Epithelial cell of proximal tubule (primary cell): ENCODE measurements around the gene MESP2. TPM values are rescaled to one million over a fixed set of nuclear protein-coding genes. Genes with fewer than 3 reads are reported as not detected.

Experiments
- DNase-seq: peaks from one replicate; pipeline ENCODE4 v3.0.0-alpha.2; 2011; ENCODE audit warnings: low read depth
- H3K4me3 ChIP-seq: 2 replicates; pipeline ENCODE4 v1.5.1; 2011; ENCODE audit warnings: low read depth, mild to moderate bottlenecking, low read length
- total RNA-seq: library from RNA; depleted of rRNA; stranded (reverse); fragments of >200 nt; gene quantifications from 2 replicates; pipeline ENCODE4 v1.2.3, GENCODE V29; 2015
- TF ChIP-seq, protein P1 (sequence below): conservative IDR thresholded peaks from 2 replicates; pipeline ENCODE4 v1.5.1; 2012; ENCODE audit warnings: low read depth, mild to moderate bottlenecking, low read length

MESP2 gene
- 1.1 and 2.5 TPM in 2 replicates for total RNA-seq

DNA sequence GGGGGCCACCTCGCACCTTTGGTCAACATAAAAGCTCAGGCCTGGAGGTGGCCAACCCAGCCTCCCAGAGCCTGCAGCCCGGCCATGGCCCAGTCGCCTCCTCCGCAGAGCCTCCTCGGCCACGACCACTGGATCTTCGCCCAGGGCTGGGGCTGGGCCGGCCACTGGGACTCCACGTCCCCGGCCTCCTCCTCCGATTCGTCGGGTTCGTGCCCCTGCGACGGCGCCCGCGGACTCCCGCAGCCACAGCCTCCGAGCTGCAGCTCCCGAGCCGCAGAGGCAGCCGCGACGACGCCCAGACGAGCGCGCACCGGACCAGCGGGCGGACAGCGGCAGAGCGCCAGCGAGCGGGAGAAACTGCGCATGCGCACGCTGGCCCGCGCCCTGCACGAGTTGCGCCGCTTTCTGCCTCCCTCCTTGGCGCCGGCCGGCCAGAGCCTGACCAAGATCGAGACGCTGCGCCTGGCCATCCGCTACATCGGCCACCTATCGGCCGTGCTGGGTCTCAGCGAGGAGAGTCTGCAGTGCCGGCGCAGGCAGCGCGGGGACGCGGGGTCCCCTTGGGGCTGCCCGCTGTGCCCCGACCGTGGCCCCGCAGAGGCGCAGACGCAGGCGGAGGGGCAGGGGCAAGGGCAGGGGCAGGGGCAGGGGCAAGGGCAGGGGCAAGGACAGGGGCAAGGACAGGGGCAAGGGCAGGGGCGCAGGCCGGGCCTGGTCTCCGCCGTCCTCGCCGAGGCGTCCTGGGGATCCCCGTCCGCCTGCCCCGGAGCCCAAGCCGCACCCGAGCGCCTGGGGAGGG, at the start of gene MESP2:
Gene MESP2, plus strand, starts transcription at position 59 of the 799 bp plus-strand sequence. Its CDS starts 26 bp downstream, at position 85.
- TF ChIP-seq, protein P1, sequence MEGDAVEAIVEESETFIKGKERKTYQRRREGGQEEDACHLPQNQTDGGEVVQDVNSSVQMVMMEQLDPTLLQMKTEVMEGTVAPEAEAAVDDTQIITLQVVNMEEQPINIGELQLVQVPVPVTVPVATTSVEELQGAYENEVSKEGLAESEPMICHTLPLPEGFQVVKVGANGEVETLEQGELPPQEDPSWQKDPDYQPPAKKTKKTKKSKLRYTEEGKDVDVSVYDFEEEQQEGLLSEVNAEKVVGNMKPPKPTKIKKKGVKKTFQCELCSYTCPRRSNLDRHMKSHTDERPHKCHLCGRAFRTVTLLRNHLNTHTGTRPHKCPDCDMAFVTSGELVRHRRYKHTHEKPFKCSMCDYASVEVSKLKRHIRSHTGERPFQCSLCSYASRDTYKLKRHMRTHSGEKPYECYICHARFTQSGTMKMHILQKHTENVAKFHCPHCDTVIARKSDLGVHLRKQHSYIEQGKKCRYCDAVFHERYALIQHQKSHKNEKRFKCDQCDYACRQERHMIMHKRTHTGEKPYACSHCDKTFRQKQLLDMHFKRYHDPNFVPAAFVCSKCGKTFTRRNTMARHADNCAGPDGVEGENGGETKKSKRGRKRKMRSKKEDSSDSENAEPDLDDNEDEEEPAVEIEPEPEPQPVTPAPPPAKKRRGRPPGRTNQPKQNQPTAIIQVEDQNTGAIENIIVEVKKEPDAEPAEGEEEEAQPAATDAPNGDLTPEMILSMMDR, result peak; percentile 20
- H3K4me3 ChIP-seq, result peak within 1 kb of the TSS; percentile 48
- DNase-seq, result no peak

DNA sequence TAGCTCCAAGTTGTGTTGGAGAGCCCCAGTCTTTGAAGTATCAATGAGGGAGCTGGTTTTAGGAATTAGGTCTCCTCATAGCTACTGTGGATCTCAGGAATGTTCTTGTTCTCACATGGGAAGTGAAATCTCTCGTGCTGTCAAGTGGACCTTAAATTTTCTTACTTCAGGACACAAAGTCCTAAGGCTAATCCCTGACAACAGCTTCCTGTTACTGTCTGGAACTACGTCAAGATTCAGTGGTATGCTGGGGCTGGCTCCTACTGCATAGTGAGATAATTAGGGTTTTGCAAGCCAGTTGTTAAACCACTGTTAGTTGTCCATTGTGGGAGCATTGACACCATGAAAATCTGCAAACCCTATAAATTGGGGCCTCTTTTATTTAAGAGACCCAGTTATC, 47.9 kb upstream of the MESP2 start:
- no peak overlapping the region for H3K4me3 ChIP-seq
- no peak for DNase-seq
- TF ChIP-seq, protein P1, result no peak

GRCh38 chr15:89731275-89731674, 44.9 kb upstream of the MESP2 start:
- no peak for DNase-seq
- no peak overlapping the region for H3K4me3 ChIP-seq
- TF ChIP-seq, protein P1, result no peak

DNA sequence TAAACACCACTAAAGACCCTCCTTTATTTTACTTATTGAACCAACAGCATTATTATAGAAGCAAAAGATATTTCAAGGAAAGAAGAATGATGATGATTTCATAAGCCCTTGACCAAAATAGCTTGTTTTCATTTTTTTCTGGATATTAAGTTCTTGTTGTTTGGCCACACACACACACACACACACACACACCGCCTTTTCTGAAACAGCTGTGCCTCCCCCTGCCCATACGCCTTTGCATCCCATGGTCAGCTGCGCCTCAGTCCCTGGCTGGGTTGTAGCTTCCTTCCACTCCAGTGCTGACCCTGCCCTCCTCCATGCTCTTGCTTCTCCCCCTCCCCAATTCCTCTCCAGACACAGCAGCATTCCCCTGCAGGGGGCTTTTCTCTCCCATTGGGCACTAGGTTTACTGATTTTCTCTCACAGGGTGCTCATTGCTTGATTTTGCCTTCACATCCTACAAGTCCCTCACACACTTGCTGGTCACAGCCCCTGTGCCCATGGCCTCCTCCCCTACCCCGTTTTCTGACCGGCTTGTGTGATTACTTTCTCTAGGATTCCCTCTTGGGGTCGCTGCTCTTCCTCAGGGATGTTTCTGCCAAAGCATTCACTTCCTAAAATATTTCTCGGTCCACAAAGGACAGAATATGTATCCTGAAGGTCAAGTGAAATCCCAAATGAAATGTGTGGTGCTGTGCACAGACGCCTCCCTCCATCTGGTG, 43.5 kb upstream of the MESP2 start:
- no peak overlapping the region for H3K4me3 ChIP-seq
- DNase-seq, result no peak
- TF ChIP-seq, protein P1, result no peak

DNA sequence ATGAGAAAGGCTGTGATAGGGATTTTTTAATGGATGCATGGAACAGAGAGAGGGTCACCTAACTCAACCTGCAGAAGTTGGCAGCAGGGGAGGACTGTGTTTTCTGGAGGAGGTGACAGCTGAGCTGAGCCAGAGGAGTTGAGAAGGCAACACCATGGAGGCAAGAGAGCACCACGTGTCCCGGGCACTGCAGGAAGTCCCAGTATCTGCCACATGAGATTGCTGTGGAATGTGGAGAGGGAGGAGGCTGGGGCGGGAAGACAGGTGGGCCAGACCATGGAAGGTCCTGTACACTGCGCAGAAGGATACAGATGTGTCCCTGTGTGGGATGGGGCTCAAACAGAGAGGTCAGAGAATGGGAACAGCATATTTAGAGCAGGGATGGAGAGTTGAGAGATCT, 40.4 kb upstream of the MESP2 start:
- DNase-seq, result no peak
- H3K4me3 ChIP-seq, result no peak overlapping the region
- TF ChIP-seq, protein P1, result no peak

DNA sequence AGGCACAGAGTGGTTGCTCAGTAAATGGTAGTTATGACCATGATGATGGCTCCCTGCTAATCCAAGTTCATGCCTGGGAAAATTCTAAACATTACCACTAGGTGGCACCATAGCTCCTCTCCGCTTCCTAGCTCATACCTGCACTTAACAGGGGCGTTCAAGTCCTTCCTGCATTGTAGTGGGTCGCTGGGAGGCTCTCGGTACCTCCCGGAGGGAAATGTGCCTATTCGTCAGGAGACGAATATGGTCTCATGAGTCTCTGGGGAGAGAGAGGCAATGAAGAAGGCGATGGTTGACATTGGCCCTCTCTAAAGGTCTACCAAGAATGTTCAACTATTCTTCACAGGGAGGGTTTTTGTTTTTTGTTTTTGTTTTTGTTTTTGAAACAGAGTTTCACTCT, 36.0 kb upstream of the MESP2 start:
- TF ChIP-seq, protein P1, result peak; percentile 88
- H3K4me3 ChIP-seq, result no peak overlapping the region
- no peak for DNase-seq
